Measurements from ENCODE around the gene RGS7.

The RGS7 gene

DNA sequence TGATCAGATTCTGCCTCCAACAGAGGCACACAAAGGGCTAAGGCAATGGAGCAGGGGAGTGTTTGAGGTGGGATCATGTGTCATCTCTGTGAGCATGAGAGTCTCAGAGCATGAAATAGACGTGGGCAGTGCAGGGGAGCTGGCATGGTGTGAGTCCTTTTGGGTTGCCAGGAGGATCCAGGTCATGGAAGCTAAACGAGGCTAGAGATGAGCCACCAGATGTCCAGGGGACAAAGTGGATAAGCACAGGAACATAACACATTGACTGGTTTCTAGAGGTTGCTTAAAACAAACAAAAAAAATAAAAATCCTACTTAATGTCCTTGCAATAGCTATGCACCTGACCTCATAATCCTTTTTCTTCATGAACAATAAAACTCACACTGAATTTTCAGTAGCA lies 490.3 kb downstream of the RGS7 start:
- no peak overlapping the region for H3K4me3 ChIP-seq (ENCODE audit: control insufficient read depth, low read depth, low read length)
- no peak for DNase-seq (ENCODE audit: low read depth)
- TF ChIP-seq, protein P1, sequence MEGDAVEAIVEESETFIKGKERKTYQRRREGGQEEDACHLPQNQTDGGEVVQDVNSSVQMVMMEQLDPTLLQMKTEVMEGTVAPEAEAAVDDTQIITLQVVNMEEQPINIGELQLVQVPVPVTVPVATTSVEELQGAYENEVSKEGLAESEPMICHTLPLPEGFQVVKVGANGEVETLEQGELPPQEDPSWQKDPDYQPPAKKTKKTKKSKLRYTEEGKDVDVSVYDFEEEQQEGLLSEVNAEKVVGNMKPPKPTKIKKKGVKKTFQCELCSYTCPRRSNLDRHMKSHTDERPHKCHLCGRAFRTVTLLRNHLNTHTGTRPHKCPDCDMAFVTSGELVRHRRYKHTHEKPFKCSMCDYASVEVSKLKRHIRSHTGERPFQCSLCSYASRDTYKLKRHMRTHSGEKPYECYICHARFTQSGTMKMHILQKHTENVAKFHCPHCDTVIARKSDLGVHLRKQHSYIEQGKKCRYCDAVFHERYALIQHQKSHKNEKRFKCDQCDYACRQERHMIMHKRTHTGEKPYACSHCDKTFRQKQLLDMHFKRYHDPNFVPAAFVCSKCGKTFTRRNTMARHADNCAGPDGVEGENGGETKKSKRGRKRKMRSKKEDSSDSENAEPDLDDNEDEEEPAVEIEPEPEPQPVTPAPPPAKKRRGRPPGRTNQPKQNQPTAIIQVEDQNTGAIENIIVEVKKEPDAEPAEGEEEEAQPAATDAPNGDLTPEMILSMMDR (conservative IDR thresholded peaks at IDR 0.05; ENCODE audit: control insufficient read depth, insufficient read depth, low read depth, low read length), result no peak

DNA sequence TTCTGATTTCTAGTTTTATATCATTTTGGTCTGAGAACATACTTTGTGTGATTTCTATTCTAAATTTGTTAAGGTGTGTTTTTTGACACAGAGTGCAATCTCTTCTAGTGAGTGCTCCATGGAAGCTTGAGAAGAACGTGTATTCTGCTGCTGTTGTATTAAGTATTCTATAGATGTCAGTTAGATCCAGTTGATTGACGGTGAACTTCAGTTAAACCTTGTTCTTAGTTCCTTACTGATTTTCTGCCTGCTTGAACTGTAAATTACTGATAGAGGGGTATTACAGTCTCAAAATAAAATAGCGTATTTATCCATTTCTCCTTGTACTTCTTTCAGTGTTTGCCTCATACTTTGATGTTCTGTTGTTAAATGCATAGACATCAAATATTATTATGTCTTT lies 497.0 kb downstream of the RGS7 start:
- no peak for DNase-seq (ENCODE audit: low read depth)
- H3K4me3 ChIP-seq (ENCODE audit: control insufficient read depth, low read depth, low read length), result no peak overlapping the region
- TF ChIP-seq, protein P1 (conservative IDR thresholded peaks at IDR 0.05; ENCODE audit: control insufficient read depth, insufficient read depth, low read depth, low read length), result no peak

DNA sequence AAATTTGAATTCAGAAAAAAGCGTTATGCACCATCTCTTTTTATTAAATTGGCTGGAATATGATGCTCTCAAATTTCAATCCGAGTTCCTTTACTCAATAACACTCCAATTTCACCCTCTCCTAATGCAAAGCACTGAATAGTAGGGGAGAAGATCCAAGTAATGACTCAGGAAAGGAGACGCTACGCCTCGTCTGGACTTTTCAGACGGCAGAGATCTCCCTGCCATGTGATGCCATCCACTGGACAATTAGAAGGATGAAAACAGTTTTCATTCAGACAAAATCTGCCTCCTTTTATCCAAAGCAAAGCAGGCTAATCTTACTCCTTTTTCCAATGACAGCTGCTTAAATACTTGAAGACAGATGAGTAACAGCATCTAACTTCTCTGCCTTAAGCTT lies 502.6 kb downstream of the RGS7 start:
- TF ChIP-seq, protein P1 (conservative IDR thresholded peaks at IDR 0.05; ENCODE audit: control insufficient read depth, insufficient read depth, low read depth, low read length), result peak; percentile 28
- peak; percentile 77 for DNase-seq (ENCODE audit: low read depth)
- H3K4me3 ChIP-seq (ENCODE audit: control insufficient read depth, low read depth, low read length), result no peak overlapping the region

DNA sequence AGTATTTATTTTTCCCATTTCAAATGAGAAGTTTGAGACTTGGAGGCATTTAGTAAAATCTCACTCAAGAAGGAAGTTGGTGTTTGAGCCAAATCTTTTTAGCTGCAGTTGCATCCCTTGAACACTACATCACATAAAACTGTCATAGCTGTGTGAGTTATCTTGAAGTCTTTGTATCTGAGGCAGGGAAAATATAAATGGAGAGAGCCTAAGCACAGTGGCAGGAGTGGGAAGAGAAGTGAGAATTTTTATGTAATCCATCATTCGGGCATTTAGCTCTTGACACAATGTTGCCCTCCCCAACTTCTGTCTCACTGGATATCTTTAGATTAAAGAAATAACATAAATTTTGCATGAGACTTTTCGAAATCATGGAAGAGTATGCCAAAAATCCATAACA lies 509.7 kb downstream of the RGS7 start:
- no peak overlapping the region for H3K4me3 ChIP-seq (ENCODE audit: control insufficient read depth, low read depth, low read length)
- DNase-seq (ENCODE audit: low read depth), result no peak
- TF ChIP-seq, protein P1 (conservative IDR thresholded peaks at IDR 0.05; ENCODE audit: control insufficient read depth, insufficient read depth, low read depth, low read length), result no peak

DNA sequence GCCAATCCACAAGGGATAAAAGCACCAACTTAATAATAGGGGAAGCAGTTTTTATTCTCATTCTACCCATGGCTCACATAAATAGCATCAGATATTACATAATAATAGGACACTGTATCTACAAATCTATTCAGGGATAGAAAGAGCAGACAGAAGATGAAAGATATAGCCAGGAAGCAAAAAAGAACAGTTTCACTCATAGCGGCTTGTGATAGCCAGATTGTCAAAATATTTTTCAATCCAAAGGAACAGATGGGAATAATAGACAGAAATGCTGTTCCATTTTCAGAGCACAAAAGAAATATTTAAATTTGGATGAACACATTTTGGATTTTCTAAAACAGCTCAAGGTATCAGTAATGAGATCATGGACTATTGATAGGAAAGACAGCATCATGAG lies 512.5 kb downstream of the RGS7 start:
- H3K4me3 ChIP-seq (ENCODE audit: control insufficient read depth, low read depth, low read length), result no peak overlapping the region

DNA sequence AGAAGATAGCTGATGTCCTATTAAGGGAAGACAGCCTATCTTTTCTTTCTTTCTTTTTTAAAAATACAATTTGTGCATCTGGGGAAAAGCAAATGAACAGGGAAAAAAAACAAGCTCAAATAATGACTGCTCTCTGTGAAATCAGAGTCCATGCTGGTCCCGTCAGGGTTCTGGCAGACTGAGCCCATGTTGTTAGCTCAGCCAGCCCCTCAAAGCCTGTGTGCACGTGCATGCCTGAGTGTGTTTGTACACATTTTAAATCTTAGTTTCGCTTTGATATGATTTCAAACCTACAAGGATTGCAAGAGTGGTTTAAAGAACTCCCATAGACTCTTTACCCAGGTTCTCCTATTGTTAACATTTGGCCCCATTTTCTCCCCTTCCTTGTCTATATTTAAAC lies 513.2 kb downstream of the RGS7 start:
- TF ChIP-seq, protein P1 (conservative IDR thresholded peaks at IDR 0.05; ENCODE audit: control insufficient read depth, insufficient read depth, low read depth, low read length), result no peak
- no peak for DNase-seq (ENCODE audit: low read depth)
- H3K4me3 ChIP-seq (ENCODE audit: control insufficient read depth, low read depth, low read length), result no peak overlapping the region

More for the DNA sequence above, 512.5 kb downstream of the RGS7 start:
- no peak for DNase-seq (ENCODE audit: low read depth)
- TF ChIP-seq, protein P1 (conservative IDR thresholded peaks at IDR 0.05; ENCODE audit: control insufficient read depth, insufficient read depth, low read depth, low read length), result no peak

DNA sequence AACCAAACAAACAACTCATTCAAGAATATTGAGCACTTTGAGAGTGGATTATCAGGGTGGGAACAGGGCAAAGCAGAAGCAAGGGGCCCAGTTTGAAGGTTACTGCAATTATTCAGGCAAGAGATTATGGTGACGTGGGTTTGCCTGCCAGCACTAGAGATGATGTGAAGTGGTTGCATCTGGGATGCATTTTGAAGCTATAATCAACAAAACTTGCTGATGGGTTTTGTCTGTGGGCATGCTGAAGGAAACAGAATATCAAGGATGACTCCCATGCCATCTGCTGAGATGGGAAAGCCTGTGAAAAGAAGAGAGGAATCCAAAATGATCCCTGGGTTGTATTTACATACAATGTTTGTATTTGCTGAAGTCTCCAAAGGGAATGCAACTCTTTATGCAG lies 520.7 kb downstream of the RGS7 start:
- TF ChIP-seq, protein P1 (conservative IDR thresholded peaks at IDR 0.05; ENCODE audit: control insufficient read depth, insufficient read depth, low read depth, low read length), result no peak
- DNase-seq (ENCODE audit: low read depth), result no peak

More for the DNA sequence above, 520.7 kb downstream of the RGS7 start:
- H3K4me3 ChIP-seq (ENCODE audit: control insufficient read depth, low read depth, low read length), result no peak overlapping the region
